ENCODE results near the gene SLN. TPM values are rescaled to one million over a fixed set of nuclear protein-coding genes. Genes with fewer than 3 reads are reported as not detected.

SLN gene
- total and polyA plus RNA-seq, 10 of the 15 experiments (the other 5 are each of a cell fraction or from before 2014, with no cell fraction given), result 0.39 TPM; not detected in 9

GRCh38 chr11:107689317-107690202 lies 22.3 kb downstream of the SLN start (continued):
- TF ChIP-seq MTA2 (IDR thresholded peaks at IDR 0.05; ENCODE audit: low read depth), result no peak
- peak; percentile 94 for TF ChIP-seq SMC3 (IDR thresholded peaks at IDR 0.05; ENCODE audit: borderline replicate concordance, low read length)
- TF ChIP-seq STAT1 (conservative IDR thresholded peaks at IDR 0.05), result no peak
- no peak for TF ChIP-seq NR2C1 (IDR thresholded peaks at IDR 0.05)
- 0 out of 4 replicates have a peak, but pooled peaks of 1 of the 2 experiments have one; percentile 11 for TF ChIP-seq IKZF2 (IDR thresholded peaks at IDR 0.05)
- TF ChIP-seq IKZF1 (conservative IDR thresholded peaks at IDR 0.05), result no peak
- TF ChIP-seq, protein P1, sequence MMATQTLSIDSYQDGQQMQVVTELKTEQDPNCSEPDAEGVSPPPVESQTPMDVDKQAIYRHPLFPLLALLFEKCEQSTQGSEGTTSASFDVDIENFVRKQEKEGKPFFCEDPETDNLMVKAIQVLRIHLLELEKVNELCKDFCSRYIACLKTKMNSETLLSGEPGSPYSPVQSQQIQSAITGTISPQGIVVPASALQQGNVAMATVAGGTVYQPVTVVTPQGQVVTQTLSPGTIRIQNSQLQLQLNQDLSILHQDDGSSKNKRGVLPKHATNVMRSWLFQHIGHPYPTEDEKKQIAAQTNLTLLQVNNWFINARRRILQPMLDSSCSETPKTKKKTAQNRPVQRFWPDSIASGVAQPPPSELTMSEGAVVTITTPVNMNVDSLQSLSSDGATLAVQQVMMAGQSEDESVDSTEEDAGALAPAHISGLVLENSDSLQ (IDR thresholded peaks at IDR 0.05), result no peak
- TF ChIP-seq ZNF24 (IDR thresholded peaks at IDR 0.05), result peak; percentile 13; the same call in 1 of the 2 replicates
- TF ChIP-seq RB1 (IDR thresholded peaks at IDR 0.05; ENCODE audit: borderline replicate concordance), result peak; percentile 53; the same call in 1 of the 2 replicates
- TF ChIP-seq NFYA (IDR thresholded peaks at IDR 0.05; ENCODE audit: borderline replicate concordance, low read depth, low read length), result no peak
- no peak for TF ChIP-seq TBL1XR1 (IDR thresholded peaks at IDR 0.05; ENCODE audit: low read depth, low read length)
- TF ChIP-seq, protein P2, sequence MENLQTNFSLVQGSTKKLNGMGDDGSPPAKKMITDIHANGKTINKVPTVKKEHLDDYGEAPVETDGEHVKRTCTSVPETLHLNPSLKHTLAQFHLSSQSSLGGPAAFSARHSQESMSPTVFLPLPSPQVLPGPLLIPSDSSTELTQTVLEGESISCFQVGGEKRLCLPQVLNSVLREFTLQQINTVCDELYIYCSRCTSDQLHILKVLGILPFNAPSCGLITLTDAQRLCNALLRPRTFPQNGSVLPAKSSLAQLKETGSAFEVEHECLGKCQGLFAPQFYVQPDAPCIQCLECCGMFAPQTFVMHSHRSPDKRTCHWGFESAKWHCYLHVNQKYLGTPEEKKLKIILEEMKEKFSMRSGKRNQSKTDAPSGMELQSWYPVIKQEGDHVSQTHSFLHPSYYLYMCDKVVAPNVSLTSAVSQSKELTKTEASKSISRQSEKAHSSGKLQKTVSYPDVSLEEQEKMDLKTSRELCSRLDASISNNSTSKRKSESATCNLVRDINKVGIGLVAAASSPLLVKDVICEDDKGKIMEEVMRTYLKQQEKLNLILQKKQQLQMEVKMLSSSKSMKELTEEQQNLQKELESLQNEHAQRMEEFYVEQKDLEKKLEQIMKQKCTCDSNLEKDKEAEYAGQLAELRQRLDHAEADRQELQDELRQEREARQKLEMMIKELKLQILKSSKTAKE (IDR thresholded peaks at IDR 0.05; ENCODE audit: low read depth, poor library complexity, severe bottlenecking), result peak; percentile 21
- TF ChIP-seq, protein P3, sequence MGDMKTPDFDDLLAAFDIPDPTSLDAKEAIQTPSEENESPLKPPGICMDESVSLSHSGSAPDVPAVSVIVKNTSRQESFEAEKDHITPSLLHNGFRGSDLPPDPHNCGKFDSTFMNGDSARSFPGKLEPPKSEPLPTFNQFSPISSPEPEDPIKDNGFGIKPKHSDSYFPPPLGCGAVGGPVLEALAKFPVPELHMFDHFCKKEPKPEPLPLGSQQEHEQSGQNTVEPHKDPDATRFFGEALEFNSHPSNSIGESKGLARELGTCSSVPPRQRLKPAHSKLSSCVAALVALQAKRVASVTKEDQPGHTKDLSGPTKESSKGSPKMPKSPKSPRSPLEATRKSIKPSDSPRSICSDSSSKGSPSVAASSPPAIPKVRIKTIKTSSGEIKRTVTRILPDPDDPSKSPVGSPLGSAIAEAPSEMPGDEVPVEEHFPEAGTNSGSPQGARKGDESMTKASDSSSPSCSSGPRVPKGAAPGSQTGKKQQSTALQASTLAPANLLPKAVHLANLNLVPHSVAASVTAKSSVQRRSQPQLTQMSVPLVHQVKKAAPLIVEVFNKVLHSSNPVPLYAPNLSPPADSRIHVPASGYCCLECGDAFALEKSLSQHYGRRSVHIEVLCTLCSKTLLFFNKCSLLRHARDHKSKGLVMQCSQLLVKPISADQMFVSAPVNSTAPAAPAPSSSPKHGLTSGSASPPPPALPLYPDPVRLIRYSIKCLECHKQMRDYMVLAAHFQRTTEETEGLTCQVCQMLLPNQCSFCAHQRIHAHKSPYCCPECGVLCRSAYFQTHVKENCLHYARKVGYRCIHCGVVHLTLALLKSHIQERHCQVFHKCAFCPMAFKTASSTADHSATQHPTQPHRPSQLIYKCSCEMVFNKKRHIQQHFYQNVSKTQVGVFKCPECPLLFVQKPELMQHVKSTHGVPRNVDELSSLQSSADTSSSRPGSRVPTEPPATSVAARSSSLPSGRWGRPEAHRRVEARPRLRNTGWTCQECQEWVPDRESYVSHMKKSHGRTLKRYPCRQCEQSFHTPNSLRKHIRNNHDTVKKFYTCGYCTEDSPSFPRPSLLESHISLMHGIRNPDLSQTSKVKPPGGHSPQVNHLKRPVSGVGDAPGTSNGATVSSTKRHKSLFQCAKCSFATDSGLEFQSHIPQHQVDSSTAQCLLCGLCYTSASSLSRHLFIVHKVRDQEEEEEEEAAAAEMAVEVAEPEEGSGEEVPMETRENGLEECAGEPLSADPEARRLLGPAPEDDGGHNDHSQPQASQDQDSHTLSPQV (IDR thresholded peaks at IDR 0.05), result no peak
- 0 out of 2 replicates have a peak, but pooled peaks have one; percentile 32 for TF ChIP-seq NBN (IDR thresholded peaks at IDR 0.05)
- no peak for TF ChIP-seq ZNF384 (IDR thresholded peaks at IDR 0.05; ENCODE audit: borderline replicate concordance, low read depth, low read length)

Data from GM12878 (cell line).